Endothelial cell of umbilical vein (primary cell): ENCODE results near the gene ZNF276. TPM values are rescaled to one million over a fixed set of nuclear protein-coding genes. Genes with fewer than 3 reads are reported as not detected.

Experiments used
- BruUV-seq: library from RNA; stranded (reverse); fragments of 400-500 nt; replicated peaks from 2 replicates; lab custom pipeline; 2021; lab: Mats Ljungman, UMichigan
- CTCF ChIA-PET: fragments of 300-600, 350-600 bp; sonication (Branson Sonifier 250); formaldehyde crosslinking; loops from one replicate; lab custom pipeline; 2021; ENCODE audit warnings: antibody characterized with exemption, inconsistent platforms; lab: Charles Lee
- POLR2A ChIA-PET: fragments of 300-600, 350-600 bp; sonication (Branson Sonifier 250); formaldehyde crosslinking; loops from one replicate; lab custom pipeline; 2021; ENCODE audit warnings: antibody characterized with exemption, inconsistent platforms; lab: Charles Lee
- DNase-seq: peaks from one replicate; pipeline ENCODE4 v3.0.0-alpha.2; 2011; ENCODE audit warnings: low read depth, low spot score
- FAIRE-seq: peaks from 2 replicates; lab custom pipeline; 2011; peaks lifted over from hg19 to GRCh38; lab: Jason Lieb, UNC
- H2AFZ ChIP-seq: 2 replicates; pipeline ENCODE4 v1.6.0; 2012; ENCODE audit warnings: low read depth, low read length, control low read depth, inconsistent platforms
- H3K27ac ChIP-seq: 2 replicates; pipeline ENCODE4 v1.5.1; 2011; ENCODE audit warnings: low read depth, mild to moderate bottlenecking, control low read depth, low read length, moderate library complexity; ENCODE audit not compliant: insufficient read depth
- H3K27me3 ChIP-seq, 2 experiments: 2 replicates each; pipeline versions ENCODE4 v1.6.0 to v1.6.1; 2011; ENCODE audit warnings: low read length in 2 of 2, mixed read lengths in 1 of 2; ENCODE audit not compliant: control insufficient read depth in 2 of 2, insufficient read depth in 2 of 2
- H3K36me3 ChIP-seq, 2 experiments: 2 replicates in 1 of 2; 3 replicates in 1 of 2; pipeline ENCODE4 v1.5.1; 2011; ENCODE audit warnings: low read length in 2 of 2, mild to moderate bottlenecking in 1 of 2, moderate library complexity in 1 of 2; ENCODE audit not compliant: control insufficient read depth in 2 of 2, insufficient read depth in 2 of 2; ENCODE audit errors: extremely low read depth in 1 of 2
- H3K4me1 ChIP-seq: 3 replicates; pipeline ENCODE4 v1.5.1; 2011; ENCODE audit warnings: mild to moderate bottlenecking, low read length; ENCODE audit not compliant: control insufficient read depth, insufficient read depth; ENCODE audit errors: extremely low read depth
- H3K4me2 ChIP-seq: 2 replicates; pipeline ENCODE4 v1.6.1; 2011; ENCODE audit warnings: low read length, control low read depth, mixed read lengths; ENCODE audit not compliant: insufficient read depth
- H3K4me3 ChIP-seq, 3 experiments: fragments of 200-600 bp in 1 of 3; sonication (generic), shearing (Covaris generic) in 1 of 3; replicated peaks in 1 of 3; 2 replicates each; pipeline ENCODE4 v1.5.1; 2011 to 2016; ENCODE audit warnings: control low read depth in 3 of 3, low read length in 3 of 3, mild to moderate bottlenecking in 2 of 3, inconsistent platforms in 1 of 3, low read depth in 1 of 3, moderate library complexity in 1 of 3; ENCODE audit not compliant: insufficient read depth in 1 of 3
- H3K79me2 ChIP-seq: 2 replicates; pipeline ENCODE4 v1.6.0; 2012; ENCODE audit warnings: low read length, inconsistent platforms; ENCODE audit not compliant: control insufficient read depth, insufficient read depth
- H3K9ac ChIP-seq: replicated peaks from 2 replicates; pipeline ENCODE3; 2011; ENCODE audit warnings: low read length, control low read depth; ENCODE audit not compliant: insufficient read depth; ENCODE audit errors: extremely low read depth
- H3K9me1 ChIP-seq: replicated peaks from 3 replicates; pipeline ENCODE4 v1.6.0; 2011; ENCODE audit warnings: mild to moderate bottlenecking, low read length; ENCODE audit not compliant: control insufficient read depth, insufficient read depth; ENCODE audit errors: extremely low read depth
- H3K9me3 ChIP-seq: replicated peaks from 2 replicates; pipeline ENCODE4 v1.5.1; 2012; ENCODE audit warnings: low read length, inconsistent platforms; ENCODE audit not compliant: control insufficient read depth, insufficient read depth
- H4K20me1 ChIP-seq: replicated peaks from 2 replicates; pipeline ENCODE3; 2011; ENCODE audit warnings: mild to moderate bottlenecking, low read length; ENCODE audit not compliant: control insufficient read depth, insufficient read depth; ENCODE audit errors: extremely low read depth
- CTCF ChIP-seq, 2 donors: IDR thresholded peaks; 1 replicate in 1 of 2; 2 replicates in 1 of 2; pipeline ENCODE4 v1.5.1; 2011; ENCODE audit warnings: low read length in 2 of 2, mild to moderate bottlenecking in 2 of 2, moderate library complexity in 2 of 2, control low read depth in 1 of 2, inconsistent platforms in 1 of 2, low read depth in 1 of 2; ENCODE audit not compliant: insufficient read depth in 1 of 2; ENCODE audit errors: extremely low read depth in 1 of 2
- FOS ChIP-seq: IDR thresholded peaks from 2 replicates; pipeline ENCODE4 v1.6.1; 2011; ENCODE audit warnings: mild to moderate bottlenecking, low read length, moderate library complexity, borderline replicate concordance; ENCODE audit not compliant: insufficient read depth
- JUN ChIP-seq: IDR thresholded peaks from 2 replicates; pipeline ENCODE4 v1.6.1; 2011; ENCODE audit warnings: borderline replicate concordance, low read depth; ENCODE audit not compliant: insufficient read length, insufficient read depth
- MAX ChIP-seq: IDR thresholded peaks from 2 replicates; pipeline ENCODE4 v1.6.1; 2011; ENCODE audit not compliant: insufficient read depth, insufficient read length
- POLR2AphosphoS5 ChIP-seq: IDR thresholded peaks from 2 replicates; pipeline ENCODE4 v1.6.1; 2012; ENCODE audit warnings: low read depth, mild to moderate bottlenecking, control low read depth, low read length, moderate library complexity; ENCODE audit not compliant: insufficient read depth
- dilution Hi-C: fragments of 300-500 bp; cut with MboI; formaldehyde crosslinking; loops from one replicate; pipeline ENCODE4 v1.15.0; 2019; ENCODE audit warnings: low sequenced_read_pairs; ENCODE audit not compliant: extremely low pct_ligation_motif_present
- intact Hi-C: fragments of 100-400 bp; cut with micrococcal nuclease; formaldehyde crosslinking; loops from one replicate; pipeline ENCODE4 v1.10.0; 2022
- polyA plus RNA-seq, 4 experiments: library from polyadenylated mRNA; depleted of rRNA in 3 of 4; stranded (reverse) in 3 of 4; unstranded in 1 of 4; fragments of >200 nt; gene quantifications; 2 replicates each; pipeline versions ENCODE4 v1.2.1 to v1.2.3, GENCODE V29; 2011 to 2012; ENCODE audit warnings: missing spikeins in 1 of 4
- total RNA-seq: library from RNA; stranded (reverse); gene quantifications from 2 replicates; pipeline ENCODE4 v1.2.3, GENCODE V29; 2021

ZNF276 gene
- total and polyA plus RNA-seq, 2 donors (not counting 3 experiments of a cell fraction or from before 2014, with no cell fraction given): 36.6 to 40.0 TPM

GRCh38 chr16:89685916-89686315, 35.4 kb upstream of the ZNF276 start:
- ChIA-PET CTCF (interaction anchor here (1.0 to 2.3 kb wide), 7 partner anchors 13 to 174 kb away, joined by 3 to 21 read pairs (median 3); partner anchors contain the start of genes CHMP1A and SPATA33), POLR2A (interaction anchor here (0.5 to 1.1 kb wide), 3 partner anchors 8 to 57 kb away, joined by 3 to 5 read pairs (median 4); no protein-coding TSS in a partner anchor)
- dilution Hi-C loops (no loop called here), intact Hi-C loops (loop anchor here (1.0 kb wide), 1 partner anchor 14 kb away; no protein-coding TSS in a partner anchor)
- FAIRE-seq (no peak), DNase-seq (no peak)
- no peaks in the 10 kb centered on the region for H3K9me3 ChIP-seq
- H3K9me1 ChIP-seq: no peaks in the 10 kb centered on the region
- no peaks in the 10 kb centered on the region for H3K27me3 ChIP-seq
- H4K20me1 ChIP-seq: no peaks in the 10 kb centered on the region
- peaks cover 4% of the 10 kb centered on the region for H3K4me1 ChIP-seq
- no peak for TF ChIP-seq FOS
- no peak for TF ChIP-seq CTCF (IDR thresholded peaks at IDR 0.05; ENCODE audit: extremely low read depth in 1 of 2, insufficient read depth in 1 of 2, low read depth in 1 of 2, low read length in 2 of 2)
- TF ChIP-seq JUN: no peak
- TF ChIP-seq MAX: no peak
- TF ChIP-seq POLR2AphosphoS5: no peak
- H3K27ac ChIP-seq: no peak overlapping the region
- peaks cover 9% of the 10 kb centered on the region for H3K79me2 ChIP-seq
- BruUV-seq: no TSS peak
- peaks cover 3 to 5% of the 10 kb centered on the region in 2 experiments for H3K36me3 ChIP-seq
- H2AFZ ChIP-seq: no peak overlapping the region
- no peak overlapping the region for H3K4me2 ChIP-seq
- no peak overlapping the region for H3K4me3 ChIP-seq
- H3K9ac ChIP-seq: no peak overlapping the region
